ENCODE measurements around the gene TEKTIP1. TPM values are rescaled to one million over a fixed set of nuclear protein-coding genes. Genes with fewer than 3 reads are reported as not detected.

Gene TEKTIP1
- total and polyA plus RNA-seq, 2 of the 4 experiments (the other 2 are of a cell fraction), result not detected

DNA sequence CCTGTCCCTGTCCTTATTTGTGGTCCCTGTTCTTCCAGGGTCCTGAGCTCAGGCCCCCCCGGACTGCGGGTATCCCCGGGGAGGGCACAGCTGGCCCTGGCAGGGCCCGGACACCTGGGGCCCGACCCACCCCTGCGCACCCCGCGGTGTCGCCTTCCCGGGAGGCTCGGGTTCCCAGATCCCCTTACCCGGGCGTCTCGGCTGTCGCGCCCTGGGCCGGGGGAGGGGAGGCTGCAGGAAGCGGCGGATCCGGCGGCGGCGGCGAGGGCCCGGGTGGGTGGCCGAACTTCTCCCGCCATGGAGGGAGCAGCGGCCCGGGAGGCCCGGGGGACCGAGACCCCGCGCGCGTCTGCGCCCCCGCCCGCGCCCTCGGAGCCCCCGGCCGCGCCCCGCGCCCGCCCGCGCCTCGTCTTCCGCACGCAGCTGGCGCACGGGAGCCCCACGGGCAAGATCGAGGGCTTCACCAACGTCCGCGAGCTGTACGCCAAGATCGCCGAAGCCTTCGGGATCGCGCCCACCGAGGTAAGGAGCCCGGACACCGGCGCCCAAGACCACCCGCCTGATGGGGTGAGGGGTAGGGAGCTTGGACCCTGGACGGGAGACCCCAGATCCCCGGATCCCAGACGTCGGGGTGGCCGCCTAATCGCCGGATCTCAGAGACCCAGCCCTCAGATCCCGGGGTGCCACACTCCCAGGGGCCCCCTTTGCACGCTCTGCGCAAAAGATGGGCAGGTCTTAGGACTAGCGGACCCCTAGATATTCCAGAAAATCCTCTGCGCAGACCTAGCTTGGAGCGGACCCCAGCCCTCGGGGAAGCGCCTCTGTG is 46.5 kb downstream of the TEKTIP1 start, which contains the start of gene GIPC3:
GIPC3 (plus strand) TSS at position 178 of the 826 bp plus-strand sequence; CDS start at position 298, 120 bp downstream.
- ChIA-PET POLR2A (ENCODE audit: unreplicated experiment) (no interaction called here), CTCF (no interaction called here)
- TF ChIP-seq CHD1 (IDR thresholded peaks at IDR 0.05; ENCODE audit: low read depth, low read length) (no peak), CTCF (conservative IDR thresholded peaks at IDR 0.05; ENCODE audit: low read depth, low read length) (no peak), CEBPB (IDR thresholded peaks at IDR 0.05; ENCODE audit: low read depth, low read length) (no peak), MAFK (IDR thresholded peaks at IDR 0.05; ENCODE audit: low read depth, low read length) (no peak), RFX5 (IDR thresholded peaks at IDR 0.05; ENCODE audit: low read depth, low read length) (no peak), RAD21 (IDR thresholded peaks at IDR 0.05; ENCODE audit: low read length) (no peak), NFE2L2 (IDR thresholded peaks at IDR 0.05; ENCODE audit: low read depth, low read length) (no peak), RCOR1 (IDR thresholded peaks at IDR 0.05; ENCODE audit: insufficient replicate concordance, low read length) (no peak), MXI1 (IDR thresholded peaks at IDR 0.05; ENCODE audit: borderline replicate concordance, low read depth, low read length) (no peak), MAZ (IDR thresholded peaks at IDR 0.05; ENCODE audit: borderline replicate concordance, low read depth, low read length) (no peak), FOS (IDR thresholded peaks at IDR 0.05; ENCODE audit: low read depth, low read length) (no peak), POLR2A (IDR thresholded peaks at IDR 0.05; ENCODE audit: low read depth, low read length) (no peak), BHLHE40 (IDR thresholded peaks at IDR 0.05; ENCODE audit: low read depth, low read length) (no peak)
- TF ChIP-seq, protein P1, sequence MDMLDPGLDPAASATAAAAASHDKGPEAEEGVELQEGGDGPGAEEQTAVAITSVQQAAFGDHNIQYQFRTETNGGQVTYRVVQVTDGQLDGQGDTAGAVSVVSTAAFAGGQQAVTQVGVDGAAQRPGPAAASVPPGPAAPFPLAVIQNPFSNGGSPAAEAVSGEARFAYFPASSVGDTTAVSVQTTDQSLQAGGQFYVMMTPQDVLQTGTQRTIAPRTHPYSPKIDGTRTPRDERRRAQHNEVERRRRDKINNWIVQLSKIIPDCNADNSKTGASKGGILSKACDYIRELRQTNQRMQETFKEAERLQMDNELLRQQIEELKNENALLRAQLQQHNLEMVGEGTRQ (IDR thresholded peaks at IDR 0.05; ENCODE audit: low read depth, low read length), result no peak
- TF ChIP-seq, protein P2, sequence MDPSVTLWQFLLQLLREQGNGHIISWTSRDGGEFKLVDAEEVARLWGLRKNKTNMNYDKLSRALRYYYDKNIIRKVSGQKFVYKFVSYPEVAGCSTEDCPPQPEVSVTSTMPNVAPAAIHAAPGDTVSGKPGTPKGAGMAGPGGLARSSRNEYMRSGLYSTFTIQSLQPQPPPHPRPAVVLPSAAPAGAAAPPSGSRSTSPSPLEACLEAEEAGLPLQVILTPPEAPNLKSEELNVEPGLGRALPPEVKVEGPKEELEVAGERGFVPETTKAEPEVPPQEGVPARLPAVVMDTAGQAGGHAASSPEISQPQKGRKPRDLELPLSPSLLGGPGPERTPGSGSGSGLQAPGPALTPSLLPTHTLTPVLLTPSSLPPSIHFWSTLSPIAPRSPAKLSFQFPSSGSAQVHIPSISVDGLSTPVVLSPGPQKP (IDR thresholded peaks at IDR 0.05; ENCODE audit: borderline replicate concordance, low read depth, low read length), result no peak

More for the DNA sequence above, 46.5 kb downstream of the TEKTIP1 start, which contains the start of gene GIPC3:
- Histone ChIP-seq H3K56ac (ENCODE audit: extremely low read depth, insufficient read depth, low read length) (no peak within 1 kb of the TSS), H2BK120ac (ENCODE audit: low read depth, low read length) (no peak within 1 kb of the TSS), H3K4me3 (ENCODE audit: insufficient read depth, low read depth, low read length) (peak within 1 kb of the TSS; percentile 27), H3K4me2 (ENCODE audit: low read depth, low read length) (peak within 1 kb of the TSS; percentile 42; the same call in 1 of the 2 replicates), H3K4me1 (ENCODE audit: control insufficient read depth, insufficient read depth, low read length) (peaks cover 4% of the 10 kb centered on the region), H2AK9ac (replicated peaks; ENCODE audit: low read depth, low read length, poor library complexity) (peak within 1 kb of the TSS; percentile 50), H2BK15ac (ENCODE audit: low read depth, low read length) (no peak within 1 kb of the TSS), H3K79me1 (ENCODE audit: low read depth in 1 of 2, low read length in 2 of 2) (no peaks in the 10 kb centered on the region), H2AK5ac (ENCODE audit: low read depth, low read length) (no peak within 1 kb of the TSS), H2AFZ (replicated peaks; ENCODE audit: low read length, poor library complexity) (peak within 1 kb of the TSS; percentile 77), H3K9me3 (ENCODE audit: control insufficient read depth, insufficient read depth, low read length) (no peaks in the 10 kb centered on the region), H3K4ac (ENCODE audit: low read depth, low read length) (no peak within 1 kb of the TSS), H4K91ac (ENCODE audit: insufficient read depth, low read depth, low read length) (no peak within 1 kb of the TSS), H4K5ac (ENCODE audit: low read depth, low read length) (no peak within 1 kb of the TSS), H4K20me1 (ENCODE audit: insufficient read depth, low read length) (peaks cover 2% of the 10 kb centered on the region; the same call in 1 of the 2 replicates), H3K14ac (replicated peaks; ENCODE audit: low read depth, low read length) (no peak within 1 kb of the TSS), H3K9ac (ENCODE audit: low read depth, low read length) (no peak within 1 kb of the TSS), H3K36me3 (ENCODE audit: control insufficient read depth, insufficient read depth, low read length) (no peaks in the 10 kb centered on the region), H3K27me3 (ENCODE audit: control insufficient read depth, insufficient read depth, low read length) (peaks cover 11% of the 10 kb centered on the region), H3K23ac (ENCODE audit: low read depth, low read length) (no peak within 1 kb of the TSS), H3K18ac (ENCODE audit: low read depth, low read length) (no peak within 1 kb of the TSS), H3K9me1 (ENCODE audit: insufficient read depth, low read length) (0 out of 2 replicates have a peak, but pooled peaks cover 3% of the 10 kb centered on the region), H3K27ac (ENCODE audit: insufficient read depth, low read length) (no peak within 1 kb of the TSS), H2BK20ac (ENCODE audit: low read depth, low read length) (no peak within 1 kb of the TSS), H2BK5ac (ENCODE audit: low read depth, low read length, poor library complexity, severe bottlenecking) (no peak within 1 kb of the TSS), H4K8ac (ENCODE audit: low read depth in 2 of 2, low read length in 2 of 2) (0 out of 4 replicates have a peak within 1 kb of the TSS, but pooled peaks of 1 of the 2 experiments have one; percentile 16)
- no TSS peak for BruUV-seq (replicated peaks)
- WGBS, 2 experiments (ENCODE audit: extremely low coverage in 2 of 2, insufficient read length in 1 of 2), result 7% methylated on average over 24 of the region's 84 CpGs; no CpG with 5 or more reads in 1 of the 2 experiments
- DNase-seq (no peak), ATAC-seq (ENCODE audit: low read depth) (no peak)
- intact Hi-C loops (cut with micrococcal nuclease) (no loop called here), dilution Hi-C loops (cut with HindIII; ENCODE audit: low sequenced_read_pairs, unreplicated experiment) (no loop called here), in situ Hi-C loops (cut with MboI; ENCODE audit: low sequenced_read_pairs) (no loop called here)

Data from IMR-90 (cell line).